Fibroblast of upper back skin (primary cell): ENCODE data around the gene PAPPA2.

Experiments
- DNase-seq: peaks from one replicate; pipeline ENCODE4 v3.0.0-alpha.2; 2013

Gene PAPPA2

GRCh38 chr1:176499671-176500070, 36.7 kb downstream of the PAPPA2 start:
- DNase-seq = no peak

GRCh38 chr1:176501599-176501998, 38.6 kb downstream of the PAPPA2 start:
- DNase-seq = peak; percentile 5

- DNase-seq = no peak
Observed at GRCh38 chr1:176504848-176505553, 42.0 kb downstream of the PAPPA2 start.

- DNase-seq = no peak
Observed at GRCh38 chr1:176512966-176513365, 50.0 kb downstream of the PAPPA2 start.

- peak; percentile 78 for DNase-seq
Observed at GRCh38 chr1:176515310-176515709, 52.3 kb downstream of the PAPPA2 start.

GRCh38 chr1:176517484-176517883, 54.5 kb downstream of the PAPPA2 start:
- peak; percentile 61 for DNase-seq

GRCh38 chr1:176521211-176521610, 58.2 kb downstream of the PAPPA2 start:
- no peak for DNase-seq

- DNase-seq = no peak
Observed at GRCh38 chr1:176522310-176522845, 59.4 kb downstream of the PAPPA2 start.

- no peak for DNase-seq
Observed at GRCh38 chr1:176529395-176530090, 66.6 kb downstream of the PAPPA2 start.

GRCh38 chr1:176531036-176531435, 68.1 kb downstream of the PAPPA2 start:
- DNase-seq = no peak

- DNase-seq = no peak
Observed at GRCh38 chr1:176531921-176532897, 69.2 kb downstream of the PAPPA2 start.

- no peak for DNase-seq
Observed at GRCh38 chr1:176533020-176533419, 70.0 kb downstream of the PAPPA2 start.

- DNase-seq = no peak
Observed at GRCh38 chr1:176536588-176536987, 73.6 kb downstream of the PAPPA2 start.

GRCh38 chr1:176539018-176539417, 76.0 kb downstream of the PAPPA2 start:
- no peak for DNase-seq

- DNase-seq = no peak
Observed at GRCh38 chr1:176540428-176540827, 77.5 kb downstream of the PAPPA2 start.

- peak; percentile 15 for DNase-seq
Observed at GRCh38 chr1:176541663-176542062, 78.7 kb downstream of the PAPPA2 start.

GRCh38 chr1:176542352-176542751, 79.4 kb downstream of the PAPPA2 start:
- DNase-seq = no peak

- no peak for DNase-seq
Observed at GRCh38 chr1:176543360-176544129, 80.6 kb downstream of the PAPPA2 start.

- no peak for DNase-seq
Observed at GRCh38 chr1:176545034-176545639, 82.2 kb downstream of the PAPPA2 start.

GRCh38 chr1:176546825-176547224, 83.8 kb downstream of the PAPPA2 start:
- no peak for DNase-seq

GRCh38 chr1:176551146-176551545, 88.2 kb downstream of the PAPPA2 start:
- DNase-seq = no peak
